NCI-H1092 (cell line): ENCODE results near the gene PTPRJ.
A peak's percentile ranks its signal among the peaks of the same experiment; 100 is the strongest.
"Not testable (repeated sequence)": the region's sequence is repeated elsewhere in the genome, so short reads cannot be mapped to it uniquely, and the experiment has no call there.

ENCODE experiments used
- DNase-seq: peaks from one replicate; lab custom pipeline; 2025; lab: John Stamatoyannopoulos, UW

PTPRJ gene

GRCh38 chr11:47980088-47980906, at the start of gene PTPRJ:
Gene PTPRJ, plus strand, starts transcription at chr11:47980559. Its CDS starts 354 bp downstream, at chr11:47980913.
- DNase-seq, result peak; percentile 53

- no peak for DNase-seq
These were observed 47.8 kb upstream of the PTPRJ start for GRCh38 chr11:47932544-47932943.

- DNase-seq, result not testable (repeated sequence)
These were observed 46.6 kb upstream of the PTPRJ start for GRCh38 chr11:47933797-47934196.

GRCh38 chr11:47938791-47939560, 41.4 kb upstream of the PTPRJ start:
- no peak for DNase-seq

- DNase-seq, result no peak
These were observed 39.3 kb upstream of the PTPRJ start for GRCh38 chr11:47940904-47941649.

GRCh38 chr11:47941907-47942558, 38.3 kb upstream of the PTPRJ start:
- DNase-seq, result no peak

- no peak for DNase-seq
These were observed 36.4 kb upstream of the PTPRJ start for GRCh38 chr11:47943721-47944586.

GRCh38 chr11:47944632-47945031, 35.7 kb upstream of the PTPRJ start:
- DNase-seq, result no peak

- no peak for DNase-seq
These were observed 33.4 kb upstream of the PTPRJ start for GRCh38 chr11:47946682-47947559.

GRCh38 chr11:47948137-47948536, 32.2 kb upstream of the PTPRJ start:
- DNase-seq, result no peak

- not testable (repeated sequence) for DNase-seq
These were observed 31.2 kb upstream of the PTPRJ start for GRCh38 chr11:47949001-47949675.

- DNase-seq, result no peak
These were observed 30.0 kb upstream of the PTPRJ start for GRCh38 chr11:47950396-47950795.

GRCh38 chr11:47951504-47951903, 28.9 kb upstream of the PTPRJ start:
- DNase-seq, result not testable (repeated sequence)

- no peak for DNase-seq
These were observed 25.2 kb upstream of the PTPRJ start for GRCh38 chr11:47955061-47955755.

GRCh38 chr11:47960015-47960414, 20.3 kb upstream of the PTPRJ start:
- DNase-seq, result no peak

- DNase-seq, result no peak
These were observed 19.0 kb upstream of the PTPRJ start for GRCh38 chr11:47961383-47961782.

- no peak for DNase-seq
These were observed 15.8 kb upstream of the PTPRJ start for GRCh38 chr11:47964546-47964945.
